Stimulated activated CD8-positive, alpha-beta memory T cell treated with anti-CD3 and anti-CD28 coated beads, Interleukin-2, amount 100 ng/mL, for 48 hours (primary cell): ENCODE data around the gene S1PR3.

Source experiments
- DNase-seq, 2 donors: peaks; one replicate each; pipeline ENCODE4 v3.0.0-alpha.2; 2020; ENCODE audit warnings: low read depth in 2 of 2

Gene S1PR3

DNA sequence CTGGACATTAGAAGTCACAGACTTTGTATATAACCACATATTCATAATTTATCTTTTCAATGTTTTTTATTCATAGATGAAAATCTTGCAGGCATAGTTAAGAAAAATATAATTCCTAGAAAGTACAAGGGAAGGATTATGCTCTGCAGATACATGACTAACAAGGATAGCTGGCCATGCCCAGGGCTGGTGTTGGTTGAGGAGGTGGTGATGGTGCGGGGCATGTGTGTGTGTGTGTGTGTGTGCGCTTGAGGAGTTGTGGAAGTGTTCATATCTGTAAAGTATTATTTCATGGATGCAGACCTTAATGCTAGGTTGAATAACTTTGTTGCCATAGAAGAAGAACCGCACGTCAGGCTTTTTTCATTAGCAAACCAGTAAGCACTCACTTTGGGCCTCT is 1.3 kb downstream of the S1PR3 start:
- no peak for DNase-seq

DNA sequence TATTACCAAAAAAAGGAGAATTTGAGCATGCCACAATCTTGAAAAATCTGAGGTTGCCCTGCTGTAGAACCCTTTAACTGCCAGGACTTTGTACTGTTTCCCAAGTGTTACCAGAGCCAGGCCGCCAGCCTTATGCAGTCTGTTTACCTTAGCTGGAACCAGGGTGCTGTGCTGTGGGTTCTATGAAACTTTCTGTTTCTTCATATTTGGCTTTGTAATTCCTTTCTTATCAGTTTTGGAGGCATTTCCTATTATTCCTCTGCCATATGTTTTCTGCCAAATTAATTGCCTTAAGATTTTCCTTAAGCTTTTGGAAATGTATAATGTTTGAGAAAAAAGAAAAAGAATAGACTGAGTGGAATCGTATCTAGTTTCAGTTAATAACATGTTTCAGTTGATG is 2.1 kb downstream of the S1PR3 start:
- DNase-seq = no peak

DNA sequence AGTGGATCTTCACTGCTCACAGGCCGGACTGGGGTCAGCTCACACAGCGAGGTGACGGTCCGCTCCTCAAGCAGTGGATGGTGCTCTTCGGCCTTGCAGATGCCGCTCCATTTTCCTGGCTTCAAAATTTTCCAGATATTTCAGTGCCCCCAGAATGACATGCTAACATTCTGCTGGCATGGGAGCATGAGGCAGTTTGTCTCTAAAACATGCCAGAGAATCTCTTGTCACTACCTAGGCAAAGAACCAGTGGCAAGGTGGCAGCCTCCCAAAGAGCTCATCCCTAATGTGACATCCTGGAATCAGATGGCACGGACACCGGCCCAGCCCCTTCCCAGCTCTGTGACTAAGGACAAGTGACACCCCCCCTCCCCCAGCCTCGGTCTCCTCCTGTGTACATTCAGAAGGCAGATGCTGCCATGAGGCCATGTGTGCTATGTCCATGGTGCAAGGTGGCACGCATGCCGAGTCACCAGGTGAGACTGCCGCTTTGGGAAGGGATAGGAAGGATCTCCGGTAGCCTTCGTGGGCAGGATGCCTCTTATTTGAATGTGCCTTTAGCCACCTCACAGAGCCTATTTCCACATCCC is 2.7 kb downstream of the S1PR3 start:
- no peak for DNase-seq

DNA sequence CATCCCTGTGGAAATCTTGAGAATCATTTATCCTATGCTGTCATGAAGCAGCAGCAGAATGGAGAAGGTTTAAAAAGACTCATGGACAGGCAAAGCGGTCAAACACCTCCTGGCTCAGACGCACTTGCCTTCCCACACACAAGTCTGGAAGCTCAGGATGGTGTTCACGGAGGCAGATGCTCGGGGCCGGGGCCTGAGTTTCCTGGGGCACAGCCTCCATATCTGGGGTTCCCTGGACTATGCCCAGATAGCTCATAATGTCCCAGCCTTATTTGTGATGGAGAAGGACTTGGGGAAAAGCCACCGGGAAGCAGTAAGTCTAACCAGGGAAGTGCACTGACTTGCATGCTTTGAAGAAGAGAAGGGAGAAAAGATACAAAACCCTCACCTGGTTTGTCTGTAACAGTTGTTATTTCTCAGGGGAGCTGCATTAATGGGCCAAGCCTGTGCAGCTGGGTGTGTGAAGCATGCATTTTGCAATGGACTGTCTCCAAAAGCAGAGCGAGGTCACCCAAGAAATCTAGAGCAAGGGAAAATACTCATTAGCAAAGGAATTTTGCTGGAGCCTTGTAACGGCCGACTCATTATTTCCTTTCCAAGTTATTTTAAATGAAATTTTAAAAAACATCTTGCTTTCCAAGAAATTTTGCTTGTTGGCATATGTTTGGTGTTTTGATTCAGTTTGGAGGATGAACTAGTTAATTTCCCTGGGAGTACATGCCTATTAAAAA is 3.4 kb downstream of the S1PR3 start:
- DNase-seq = no peak

DNA sequence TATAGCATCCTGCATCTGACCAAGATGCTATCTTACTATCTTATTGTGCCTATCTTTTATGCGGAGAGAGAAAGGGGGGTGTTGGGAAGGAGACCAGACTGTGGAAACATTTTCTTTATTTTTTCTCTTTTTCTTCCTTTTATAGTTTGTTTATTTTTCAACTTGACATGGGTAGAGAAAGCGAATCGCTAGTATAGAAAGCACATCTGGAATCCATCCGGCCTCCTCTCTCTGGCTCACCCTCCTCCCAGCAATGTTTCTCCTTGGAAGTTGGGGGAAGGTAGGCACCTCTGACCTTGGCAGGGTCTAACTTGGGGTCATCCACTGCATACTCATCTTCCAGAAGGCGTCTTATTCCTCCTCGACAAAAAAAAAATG is 3.9 kb downstream of the S1PR3 start:
- DNase-seq = no peak

DNA sequence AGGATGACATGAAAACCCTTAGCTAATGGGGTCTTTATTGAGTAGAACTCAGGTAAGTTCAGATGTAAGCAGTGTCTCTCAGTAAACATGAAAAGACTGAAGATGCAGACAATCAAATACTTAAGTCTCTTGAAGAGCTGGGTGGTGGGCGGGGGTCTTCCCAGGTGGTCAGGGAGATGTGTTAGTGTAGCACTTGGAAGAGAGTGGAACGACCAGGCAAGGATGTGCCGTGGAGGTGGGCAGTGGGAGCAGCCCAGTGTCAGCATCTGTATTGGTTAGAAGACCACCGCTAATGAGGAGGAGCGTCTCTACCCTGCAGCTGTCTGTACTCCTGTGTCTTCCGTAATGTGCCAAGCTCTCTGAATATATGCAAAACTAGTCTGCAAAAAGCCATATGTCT is 4.4 kb downstream of the S1PR3 start:
- no peak for DNase-seq

DNA sequence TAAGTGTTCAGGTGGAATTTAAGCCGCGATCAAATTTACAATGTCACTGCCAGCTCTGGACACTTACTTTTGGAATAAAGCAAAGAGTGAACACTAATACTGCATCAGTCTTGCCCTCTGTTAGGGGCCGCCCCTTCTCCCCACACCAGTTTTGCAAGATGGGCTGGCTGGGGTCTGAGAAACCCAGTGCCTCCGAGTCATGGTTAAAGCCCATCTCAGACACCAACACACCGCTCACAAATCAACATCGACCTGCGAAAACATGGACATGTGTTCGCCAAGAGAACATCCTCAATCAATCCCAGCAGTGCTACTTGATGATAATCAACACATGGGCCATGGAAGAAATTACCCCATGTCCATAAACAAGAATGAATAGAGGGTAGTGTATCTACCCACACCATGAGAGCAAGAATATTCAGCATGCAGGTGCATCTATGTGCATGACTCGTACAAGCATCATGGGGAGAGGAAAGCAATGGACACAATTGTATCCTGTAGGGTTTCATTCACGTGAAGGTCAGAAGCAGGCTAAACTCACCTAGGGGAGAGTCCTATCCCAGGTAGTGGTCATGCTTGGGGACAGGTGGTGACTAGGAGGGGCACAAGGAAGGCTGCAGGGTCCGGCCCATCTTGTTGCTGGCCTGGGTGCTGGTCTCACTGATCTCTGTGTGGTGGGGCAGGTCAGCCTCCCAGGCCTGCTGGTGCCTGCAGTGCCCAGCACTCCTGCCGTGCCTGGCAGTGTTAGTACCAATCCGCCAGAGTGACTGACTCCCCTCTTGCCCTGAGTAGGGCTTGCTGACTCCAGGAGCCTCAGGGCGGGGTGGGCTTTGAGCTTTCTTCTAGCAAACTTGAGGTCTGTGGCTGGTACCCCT is 5.0 kb downstream of the S1PR3 start:
- no peak for DNase-seq

DNA sequence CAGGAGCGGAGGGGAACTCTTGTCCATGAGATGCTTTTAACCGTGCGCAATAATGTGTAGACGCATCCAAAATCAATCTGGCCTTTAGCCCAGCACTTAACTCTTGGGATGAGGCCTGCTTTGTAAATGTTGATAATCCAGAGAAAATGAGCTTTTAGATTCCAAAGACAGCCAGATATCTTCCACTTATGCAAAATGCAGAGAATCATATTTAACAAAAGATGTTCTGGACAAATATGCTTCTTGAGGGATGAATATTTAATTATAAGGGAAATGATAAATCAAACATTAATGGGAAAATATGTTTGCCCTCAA is 5.6 kb downstream of the S1PR3 start:
- no peak for DNase-seq

DNA sequence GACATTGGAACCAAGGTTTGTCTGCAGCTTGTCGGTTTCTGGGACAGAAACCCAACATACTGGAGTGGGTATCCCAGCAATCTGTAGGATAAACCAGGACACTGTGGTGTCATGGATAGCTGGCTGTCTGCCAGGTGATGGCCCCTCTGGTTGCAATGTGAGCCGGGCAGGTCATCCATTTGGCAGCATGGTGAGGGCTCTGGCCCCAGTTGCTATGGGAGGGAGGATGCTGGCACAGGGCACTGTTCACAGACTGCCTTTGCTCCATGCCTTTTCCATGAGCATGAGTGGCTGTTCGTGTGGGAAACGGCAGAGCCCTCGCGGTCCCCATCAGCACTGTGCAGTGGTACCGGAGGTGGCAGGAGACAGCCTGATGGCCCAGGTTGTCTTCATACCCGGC is 6.4 kb downstream of the S1PR3 start:
- DNase-seq = no peak

DNA sequence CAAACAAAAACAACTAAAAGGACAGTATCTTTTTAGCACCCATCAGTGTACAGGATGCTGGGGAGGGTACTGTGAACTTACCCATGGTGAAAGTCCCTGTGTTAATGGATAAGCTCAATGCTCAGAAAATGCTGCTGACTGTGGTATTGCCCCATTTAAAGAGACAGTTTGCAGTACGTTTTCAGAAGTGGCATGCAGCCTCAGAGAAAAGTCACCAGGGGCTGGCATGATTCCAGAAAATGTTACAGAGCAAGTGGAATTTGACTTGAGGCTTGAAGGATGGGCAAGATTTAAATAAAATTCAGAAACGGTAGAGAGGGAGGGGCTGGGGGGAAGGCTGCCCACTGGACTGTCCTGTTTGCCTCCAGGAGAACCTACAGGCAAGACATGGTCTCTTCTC is 7.2 kb downstream of the S1PR3 start:
- no peak for DNase-seq

DNA sequence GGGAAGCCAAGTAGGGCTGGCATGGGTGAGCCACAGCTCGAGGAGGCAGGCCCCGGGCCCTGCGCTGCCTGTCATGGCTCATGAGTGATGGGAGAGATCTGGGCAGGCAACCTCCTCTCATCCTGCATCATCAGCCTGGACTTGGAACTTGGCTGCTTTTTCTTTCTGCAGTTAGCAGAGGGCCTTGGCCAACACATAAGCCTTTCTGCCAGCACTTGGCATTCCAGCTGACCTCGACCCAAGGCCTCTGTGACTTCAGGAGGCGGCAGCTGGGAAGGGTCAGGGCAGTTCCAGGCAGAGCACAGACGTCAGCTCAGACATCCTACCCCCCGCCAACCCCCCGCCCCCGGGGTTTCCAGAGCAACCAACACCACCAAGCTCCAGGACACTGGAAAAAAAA is 7.6 kb downstream of the S1PR3 start:
- no peak for DNase-seq

DNA sequence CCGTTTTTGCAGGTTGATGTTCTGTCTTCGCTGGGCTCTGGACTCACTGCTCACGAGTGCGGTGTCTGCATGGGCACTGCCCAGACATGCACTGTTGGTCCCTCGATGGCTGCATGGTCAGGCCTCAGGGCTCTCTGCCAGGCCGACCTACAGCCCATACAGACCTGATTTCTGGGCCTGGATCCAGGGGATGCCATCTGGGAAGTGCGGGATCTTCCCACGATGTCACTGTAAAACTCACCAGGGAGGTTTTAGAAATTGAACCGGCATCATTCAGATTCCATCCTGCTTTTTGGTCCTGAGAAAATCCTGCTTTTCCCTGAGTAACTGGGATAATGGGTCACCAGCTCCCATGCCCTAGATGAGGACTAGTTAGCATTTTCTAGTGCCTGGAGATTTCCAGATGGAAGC is 9.1 kb downstream of the S1PR3 start:
- DNase-seq = no peak

DNA sequence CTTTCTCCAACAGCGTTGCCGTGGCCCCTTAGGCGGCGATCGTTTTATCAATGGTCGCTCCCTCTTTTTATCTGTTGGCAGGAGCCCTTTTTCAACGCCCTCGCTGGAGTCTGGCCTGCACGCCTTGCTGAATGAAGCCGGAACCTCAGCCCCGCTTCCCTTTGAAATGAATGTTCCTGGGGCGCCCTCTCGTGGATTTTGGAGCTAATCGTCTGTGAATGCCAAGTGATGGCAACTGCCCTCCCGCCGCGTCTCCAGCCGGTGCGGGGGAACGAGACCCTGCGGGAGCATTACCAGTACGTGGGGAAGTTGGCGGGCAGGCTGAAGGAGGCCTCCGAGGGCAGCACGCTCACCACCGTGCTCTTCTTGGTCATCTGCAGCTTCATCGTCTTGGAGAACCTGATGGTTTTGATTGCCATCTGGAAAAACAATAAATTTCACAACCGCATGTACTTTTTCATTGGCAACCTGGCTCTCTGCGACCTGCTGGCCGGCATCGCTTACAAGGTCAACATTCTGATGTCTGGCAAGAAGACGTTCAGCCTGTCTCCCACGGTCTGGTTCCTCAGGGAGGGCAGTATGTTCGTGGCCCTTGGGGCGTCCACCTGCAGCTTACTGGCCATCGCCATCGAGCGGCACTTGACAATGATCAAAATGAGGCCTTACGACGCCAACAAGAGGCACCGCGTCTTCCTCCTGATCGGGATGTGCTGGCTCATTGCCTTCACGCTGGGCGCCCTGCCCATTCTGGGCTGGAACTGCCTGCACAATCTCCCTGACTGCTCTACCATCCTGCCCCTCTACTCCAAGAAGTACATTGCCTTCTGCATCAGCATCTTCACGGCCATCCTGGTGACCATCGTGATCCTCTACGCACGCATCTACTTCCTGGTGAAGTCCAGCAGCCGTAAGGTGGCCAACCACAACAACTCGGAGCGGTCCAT is 10.0 kb downstream of the S1PR3 start:
- peak; percentile 62 to 68 for DNase-seq

DNA sequence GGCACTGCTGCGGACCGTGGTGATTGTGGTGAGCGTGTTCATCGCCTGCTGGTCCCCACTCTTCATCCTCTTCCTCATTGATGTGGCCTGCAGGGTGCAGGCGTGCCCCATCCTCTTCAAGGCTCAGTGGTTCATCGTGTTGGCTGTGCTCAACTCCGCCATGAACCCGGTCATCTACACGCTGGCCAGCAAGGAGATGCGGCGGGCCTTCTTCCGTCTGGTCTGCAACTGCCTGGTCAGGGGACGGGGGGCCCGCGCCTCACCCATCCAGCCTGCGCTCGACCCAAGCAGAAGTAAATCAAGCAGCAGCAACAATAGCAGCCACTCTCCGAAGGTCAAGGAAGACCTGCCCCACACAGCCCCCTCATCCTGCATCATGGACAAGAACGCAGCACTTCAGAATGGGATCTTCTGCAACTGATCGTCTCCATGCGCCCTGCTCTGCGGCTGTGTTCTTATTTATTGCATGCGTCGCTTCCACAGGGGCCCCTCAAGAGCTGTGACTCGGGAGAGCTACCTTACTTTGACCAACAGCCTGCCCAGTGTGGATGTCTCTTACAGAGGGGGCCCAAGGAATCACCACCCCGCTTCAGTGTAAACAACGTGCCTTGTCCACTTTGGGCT is 10.8 kb downstream of the S1PR3 start:
- no peak for DNase-seq

DNA sequence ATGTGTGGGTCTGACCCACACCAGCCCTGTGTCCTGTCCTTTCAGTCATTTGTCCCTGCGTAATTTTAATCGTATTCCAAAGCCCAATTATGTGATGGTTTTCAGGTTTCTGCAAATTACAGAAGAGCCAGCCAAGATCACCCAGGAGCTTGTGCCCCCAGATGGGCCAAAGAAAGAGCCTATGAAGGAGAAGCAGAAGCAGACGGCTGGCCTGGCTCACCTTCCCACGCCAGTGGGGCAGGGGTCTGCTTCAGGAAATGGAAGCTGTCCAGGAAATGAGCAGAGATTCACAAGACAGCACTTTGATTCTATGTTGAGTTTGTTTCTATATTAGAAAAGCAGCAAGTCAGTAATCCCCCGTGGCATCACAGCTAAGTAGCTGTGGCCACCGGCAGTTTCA is 11.7 kb downstream of the S1PR3 start:
- no peak for DNase-seq

DNA sequence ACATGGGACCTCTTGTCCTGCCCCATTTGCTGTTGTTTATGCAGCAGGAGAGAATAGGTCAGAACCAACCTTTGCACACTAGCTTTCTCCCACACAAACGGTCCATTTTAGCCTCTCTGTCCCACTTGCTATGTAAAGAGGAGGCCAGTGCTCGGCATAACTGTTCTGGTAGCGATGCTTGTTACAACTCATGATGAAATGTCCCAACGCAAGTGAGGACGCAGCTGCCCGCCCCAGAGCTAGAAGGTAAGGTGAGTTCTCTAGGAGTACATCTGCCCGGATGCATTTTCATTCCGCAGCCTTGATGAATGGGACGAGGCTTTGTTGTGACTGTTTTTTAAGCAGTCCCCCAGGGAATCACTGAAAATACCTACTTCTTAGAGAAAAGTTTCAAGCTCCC is 14.1 kb downstream of the S1PR3 start:
- no peak for DNase-seq

DNA sequence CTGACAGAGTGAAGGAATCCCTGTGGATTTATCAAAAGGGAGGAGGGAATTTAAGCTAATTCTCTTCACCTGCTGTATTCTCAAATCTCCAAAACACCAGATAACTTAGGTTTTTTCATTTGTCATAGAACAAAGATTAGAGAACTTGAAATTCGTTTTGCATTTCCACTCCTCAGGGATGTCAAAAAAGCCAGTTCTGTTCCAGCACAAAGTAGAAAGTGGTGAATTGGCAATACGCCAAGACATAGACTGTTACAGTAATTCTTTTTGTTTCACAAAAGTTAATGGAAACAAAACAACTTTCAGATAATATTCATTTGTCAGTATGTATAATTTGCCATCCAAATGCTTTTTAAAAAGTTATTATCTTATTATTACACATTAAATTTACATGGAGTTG is 15.0 kb downstream of the S1PR3 start:
- DNase-seq = no peak

DNA sequence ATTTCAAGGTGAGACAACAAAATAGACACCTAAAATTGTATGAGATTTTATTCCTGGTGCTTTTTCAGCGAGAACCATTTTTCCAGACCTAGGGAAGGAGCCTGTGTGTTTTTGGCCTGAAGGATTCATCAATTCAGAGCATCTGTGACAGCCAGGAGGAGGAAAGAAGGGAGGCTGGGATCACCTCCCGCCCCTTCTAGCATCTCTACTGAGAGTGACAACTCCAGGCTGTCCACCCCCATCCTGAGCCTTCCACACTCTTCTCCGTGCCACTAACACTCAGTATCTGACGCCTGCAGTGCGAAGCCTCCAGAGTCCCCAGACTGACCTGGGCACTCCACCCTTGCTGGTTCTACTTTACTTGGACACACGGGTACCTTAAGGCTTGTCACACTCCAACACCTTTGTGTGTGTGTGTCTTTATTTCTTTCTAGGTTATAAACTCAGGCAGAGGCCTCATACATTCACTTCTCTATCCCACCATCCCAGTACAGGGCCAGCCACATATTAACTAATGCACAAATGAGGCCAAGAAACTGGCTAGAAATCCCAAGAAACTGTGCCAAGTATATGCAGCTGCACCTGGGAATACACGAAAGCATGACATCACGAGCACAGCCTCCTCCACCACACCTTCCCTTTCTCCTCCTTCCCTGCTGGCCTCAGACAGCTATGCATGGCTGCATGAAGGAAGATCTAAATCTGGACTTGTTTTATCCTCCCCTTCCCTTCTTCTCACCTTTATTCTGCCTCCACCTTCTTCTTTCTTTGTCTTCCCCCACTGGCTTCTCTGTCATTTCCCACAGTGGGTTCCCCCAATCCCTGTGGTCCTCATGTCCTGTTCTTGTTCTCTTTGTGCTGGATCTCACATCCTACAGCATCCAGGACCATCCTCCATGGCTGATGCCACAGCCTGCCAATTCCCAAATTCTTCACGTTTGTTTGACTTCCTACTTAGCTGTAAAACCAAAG is 16.0 kb downstream of the S1PR3 start:
- DNase-seq = no peak

DNA sequence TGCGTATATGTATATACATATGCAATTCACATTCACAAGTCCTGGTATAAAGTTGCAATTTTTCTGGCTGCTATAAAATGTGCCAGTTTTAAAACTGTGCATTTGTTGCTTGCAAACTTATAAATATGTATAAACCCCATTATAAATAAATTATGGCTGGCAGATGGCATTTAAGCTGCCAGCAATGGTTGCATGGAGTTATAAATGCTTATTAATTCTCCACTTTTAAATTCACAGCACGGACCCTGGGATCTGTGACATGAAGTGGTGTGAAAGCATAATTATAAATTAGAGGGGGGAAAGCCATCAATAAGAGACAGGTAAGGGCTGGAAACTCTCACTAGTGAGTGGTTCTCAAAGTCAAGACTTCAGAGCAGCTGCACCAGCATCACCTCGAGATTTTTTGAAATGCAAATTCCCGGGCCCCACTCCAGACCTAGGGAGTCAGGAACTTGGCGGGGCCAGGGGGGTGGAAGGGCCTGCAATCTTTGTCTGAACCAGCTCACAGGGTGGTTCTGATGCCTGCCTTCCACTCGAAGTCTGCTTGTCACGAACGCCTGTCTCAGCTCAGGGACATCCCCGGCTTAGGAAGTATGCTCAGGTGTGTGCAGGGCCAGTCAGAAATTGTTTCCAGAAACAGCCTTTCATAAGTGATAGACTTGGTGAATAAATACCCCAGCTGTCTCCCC is 16.9 kb downstream of the S1PR3 start:
- no peak for DNase-seq
